ENCODE data around the gene KLF11.
"Not testable (repeated sequence)": the region's sequence is repeated elsewhere in the genome, so short reads cannot be mapped to it uniquely, and the experiment has no call there.

DNA sequence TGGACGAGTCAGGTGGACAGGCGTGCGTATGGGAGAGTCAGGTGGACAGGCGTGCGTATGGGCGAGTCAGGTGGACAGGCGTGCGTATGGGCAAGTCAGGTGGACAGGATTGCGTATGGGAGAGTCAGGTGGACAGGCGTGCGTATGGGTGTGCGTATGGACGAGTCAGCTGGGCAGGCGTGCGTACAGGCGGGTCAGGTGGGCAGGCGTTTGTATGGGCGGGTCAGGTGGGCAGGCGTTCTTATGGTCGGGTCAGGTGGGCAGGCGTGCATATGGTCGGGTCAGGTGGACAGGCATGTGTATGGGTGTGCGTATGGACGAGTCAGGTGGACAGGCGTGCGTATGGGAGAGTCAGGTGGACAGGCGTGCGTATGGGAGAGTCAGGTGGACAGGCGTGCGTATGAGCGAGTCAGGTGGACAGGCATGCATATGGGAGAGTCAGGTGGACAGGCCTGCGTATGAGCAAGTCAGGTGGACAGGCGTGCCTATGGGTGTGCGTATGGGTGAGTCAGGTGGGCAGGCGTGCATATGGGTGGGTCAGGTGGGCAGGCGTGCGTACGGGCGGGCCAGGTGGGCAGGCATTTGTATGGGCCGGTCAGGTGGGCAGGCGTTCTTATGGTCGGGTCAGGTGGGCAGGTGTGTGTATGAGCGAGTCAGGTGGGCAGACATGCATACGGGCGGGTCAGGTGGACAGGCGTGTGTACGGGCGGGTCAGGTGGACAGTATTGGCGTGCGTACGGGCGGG lies 32.3 kb upstream of the KLF11 start:
- TF ChIP-seq, protein P1, sequence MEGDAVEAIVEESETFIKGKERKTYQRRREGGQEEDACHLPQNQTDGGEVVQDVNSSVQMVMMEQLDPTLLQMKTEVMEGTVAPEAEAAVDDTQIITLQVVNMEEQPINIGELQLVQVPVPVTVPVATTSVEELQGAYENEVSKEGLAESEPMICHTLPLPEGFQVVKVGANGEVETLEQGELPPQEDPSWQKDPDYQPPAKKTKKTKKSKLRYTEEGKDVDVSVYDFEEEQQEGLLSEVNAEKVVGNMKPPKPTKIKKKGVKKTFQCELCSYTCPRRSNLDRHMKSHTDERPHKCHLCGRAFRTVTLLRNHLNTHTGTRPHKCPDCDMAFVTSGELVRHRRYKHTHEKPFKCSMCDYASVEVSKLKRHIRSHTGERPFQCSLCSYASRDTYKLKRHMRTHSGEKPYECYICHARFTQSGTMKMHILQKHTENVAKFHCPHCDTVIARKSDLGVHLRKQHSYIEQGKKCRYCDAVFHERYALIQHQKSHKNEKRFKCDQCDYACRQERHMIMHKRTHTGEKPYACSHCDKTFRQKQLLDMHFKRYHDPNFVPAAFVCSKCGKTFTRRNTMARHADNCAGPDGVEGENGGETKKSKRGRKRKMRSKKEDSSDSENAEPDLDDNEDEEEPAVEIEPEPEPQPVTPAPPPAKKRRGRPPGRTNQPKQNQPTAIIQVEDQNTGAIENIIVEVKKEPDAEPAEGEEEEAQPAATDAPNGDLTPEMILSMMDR (conservative IDR thresholded peaks at IDR 0.05), result not testable (repeated sequence)
- TF ChIP-seq EZH2 (IDR thresholded peaks at IDR 0.05; ENCODE audit: low read depth), result not testable (repeated sequence)

Data from PC-9 (cell line).